Germinal center (tissue), 1 donor: ENCODE results near the gene SBF1.
"Not testable (repeated sequence)": the region's sequence is repeated elsewhere in the genome, so short reads cannot be mapped to it uniquely, and the experiment has no call there.

Source experiments
- DNase-seq: peaks from one replicate; pipeline ENCODE4 v3.0.0; 2012; ENCODE audit warnings: mixed read lengths, low spot score

Gene SBF1

DNA sequence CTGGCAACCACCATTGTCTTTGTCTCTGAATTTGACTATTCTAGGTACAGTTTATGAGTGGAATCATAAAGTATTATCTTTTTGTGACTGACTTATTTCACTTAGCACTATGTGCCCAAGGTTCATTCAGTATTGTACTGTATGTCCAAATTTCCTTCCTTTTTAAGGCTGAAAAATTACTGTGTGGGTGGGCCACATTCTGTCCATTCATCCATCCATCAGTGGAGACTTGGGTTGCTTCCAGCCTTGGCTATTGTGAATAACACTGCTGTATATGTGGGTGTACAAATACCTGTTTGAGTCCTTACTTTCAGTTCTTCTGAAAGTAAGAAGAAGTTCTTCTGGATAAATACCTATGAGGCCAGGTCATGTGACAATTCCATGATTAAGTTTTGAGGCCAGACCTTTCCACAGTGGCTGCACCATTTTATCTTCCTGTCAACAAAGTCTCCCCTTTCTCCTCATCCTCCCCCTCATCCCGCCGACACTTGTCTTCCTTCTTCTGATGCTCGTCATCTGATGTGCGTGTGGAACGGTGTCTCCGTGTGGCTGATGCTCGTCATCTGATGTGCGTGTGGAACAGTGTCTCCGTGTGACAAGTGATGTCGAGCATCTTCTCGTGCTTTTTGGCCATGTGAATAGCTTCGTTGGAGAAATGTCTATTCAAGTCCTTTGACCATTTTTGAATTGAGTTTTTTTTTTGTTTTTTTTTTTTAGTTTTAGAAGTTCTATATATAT, 49.5 kb downstream of the SBF1 start:
- DNase-seq, result no peak

DNA sequence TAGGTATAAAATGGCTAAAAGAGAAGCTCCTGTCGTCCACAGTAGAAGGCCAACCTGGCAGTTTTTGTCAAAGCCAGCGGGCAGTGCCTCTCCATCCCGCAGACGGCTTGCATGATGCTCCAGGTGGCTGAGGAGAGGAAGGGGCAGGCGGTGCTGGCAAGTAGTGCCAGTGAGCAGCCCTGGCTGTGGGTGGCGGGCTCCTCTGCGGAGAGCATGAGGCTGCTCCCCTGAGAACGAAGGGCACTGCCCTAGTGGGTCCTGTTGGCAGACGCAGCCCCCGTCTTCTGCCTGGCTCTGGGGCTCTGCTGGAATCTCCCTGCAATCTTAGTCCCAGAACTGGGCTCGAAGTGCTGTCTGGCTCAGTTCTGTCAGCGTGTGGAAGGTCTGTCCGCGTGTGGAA, 50.9 kb downstream of the SBF1 start:
- DNase-seq, result no peak

DNA sequence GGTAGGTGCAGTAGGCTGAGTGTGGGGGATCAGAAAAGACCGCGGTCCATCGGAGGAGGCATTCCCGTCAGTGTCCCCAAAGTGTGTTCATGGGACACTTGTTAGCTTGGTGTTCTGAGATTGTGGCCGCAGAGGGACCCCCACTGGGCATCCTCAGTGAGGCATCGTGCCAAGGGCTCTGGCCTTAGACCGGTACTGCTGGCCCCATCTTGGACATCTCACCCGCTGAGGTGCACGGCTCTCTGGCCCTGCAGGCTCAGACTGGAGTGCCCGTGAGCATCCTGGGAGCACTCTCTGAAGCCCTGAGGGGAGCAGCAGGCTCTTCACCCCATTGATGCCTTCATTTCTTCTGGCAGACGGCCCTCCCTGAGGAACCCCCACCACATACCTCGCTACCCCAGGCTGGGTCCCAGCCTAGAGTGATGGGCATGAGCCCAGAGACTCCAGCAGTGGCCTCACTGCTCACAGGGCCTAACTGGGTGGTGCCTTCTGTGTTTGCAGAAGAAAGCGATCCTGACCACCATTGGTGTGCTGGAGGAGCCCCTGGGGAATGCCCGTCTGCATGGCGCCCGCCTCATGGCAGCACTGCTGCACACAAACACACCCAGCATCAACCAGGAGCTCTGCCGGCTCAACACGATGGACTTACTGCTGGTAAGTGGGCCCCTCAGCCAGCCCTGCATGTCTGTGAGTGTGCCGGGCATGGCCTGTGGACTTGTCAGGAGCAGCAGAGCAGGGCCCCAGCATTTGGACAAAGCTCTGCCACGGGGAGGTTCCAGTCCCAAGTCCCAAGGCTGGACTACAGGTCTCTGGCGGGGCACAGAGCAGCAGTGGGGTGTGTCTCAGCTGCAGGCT, 51.6 kb downstream of the SBF1 start:
- no peak for DNase-seq

DNA sequence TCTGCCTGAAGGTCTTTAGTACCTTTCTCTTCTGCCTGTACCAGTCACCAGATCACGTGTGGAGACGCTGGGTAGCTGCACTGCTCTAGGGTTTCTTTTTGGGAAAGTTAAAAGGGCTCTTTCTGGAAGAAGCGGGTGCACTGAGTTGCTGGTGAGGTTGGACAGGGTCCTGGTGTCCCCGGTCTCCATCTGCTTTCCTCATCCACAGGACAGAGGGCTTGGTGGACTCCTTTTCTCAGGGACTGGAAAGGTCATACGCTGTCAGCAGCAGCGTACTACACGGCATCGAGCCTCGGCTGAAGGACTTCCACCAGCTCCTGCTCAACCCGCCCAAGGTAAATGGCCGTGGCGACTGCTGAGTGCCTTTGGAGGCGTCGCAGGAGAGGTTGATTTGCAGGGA, 52.8 kb downstream of the SBF1 start:
- DNase-seq, result no peak

DNA sequence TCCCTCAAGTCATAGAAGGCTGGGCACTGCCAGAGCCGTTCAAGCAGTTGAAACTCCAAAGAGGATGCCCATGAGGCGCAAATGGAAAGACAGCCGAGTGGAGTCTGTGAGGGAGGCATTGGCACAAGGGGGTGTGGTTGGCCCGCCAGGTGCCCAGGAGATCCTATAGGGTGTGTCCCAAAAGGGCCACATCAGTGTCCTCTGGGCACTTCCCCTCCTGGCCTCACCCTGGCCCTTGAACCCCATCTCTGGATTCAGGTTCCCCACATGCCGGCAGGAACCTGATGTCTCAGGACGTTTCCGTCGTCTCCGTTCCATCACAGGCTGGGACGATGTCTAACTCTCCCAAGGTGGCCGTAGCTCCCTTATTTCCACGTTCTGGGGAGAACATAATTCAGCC, 54.3 kb downstream of the SBF1 start:
- DNase-seq, result no peak

DNA sequence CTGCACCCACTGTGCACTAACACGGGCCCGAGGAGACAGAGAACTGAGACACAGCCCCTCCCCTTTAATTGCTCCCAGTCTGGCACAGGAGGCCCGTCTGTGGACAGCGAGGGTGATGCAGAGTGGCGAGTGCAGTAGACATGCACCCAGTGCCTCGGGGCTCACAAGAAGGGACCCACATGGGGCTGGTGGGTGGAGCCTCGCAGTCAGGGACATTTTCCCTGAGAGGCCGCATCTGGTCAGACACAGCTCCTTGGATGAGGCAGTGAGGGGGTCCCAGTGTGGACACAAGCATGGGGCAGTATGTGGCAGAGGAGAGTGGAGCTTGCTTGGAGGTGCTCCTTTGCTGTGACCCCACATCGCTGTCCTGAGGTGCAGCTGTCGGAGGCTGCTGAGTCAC, 54.8 kb downstream of the SBF1 start:
- DNase-seq, result no peak

DNA sequence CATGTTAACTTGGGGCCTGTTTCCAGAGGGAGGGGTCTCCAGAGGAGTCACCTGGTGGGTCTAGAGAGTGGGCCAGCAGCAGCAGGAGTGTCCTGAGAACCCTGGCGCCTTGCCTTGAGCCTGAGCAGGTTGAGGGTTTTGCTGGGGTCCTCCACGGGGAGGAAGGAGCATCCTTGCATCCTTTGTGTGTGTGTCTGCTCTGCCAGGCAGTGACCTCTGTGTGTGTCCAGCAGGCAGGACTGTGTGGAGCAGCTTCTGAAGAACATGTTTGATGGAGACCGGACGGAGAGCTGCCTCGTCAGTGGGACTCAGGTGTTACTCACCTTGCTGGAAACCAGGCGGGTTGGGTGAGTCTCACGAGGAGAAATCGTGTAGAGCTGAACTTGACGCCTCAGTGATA, 55.7 kb downstream of the SBF1 start:
- DNase-seq, result no peak

DNA sequence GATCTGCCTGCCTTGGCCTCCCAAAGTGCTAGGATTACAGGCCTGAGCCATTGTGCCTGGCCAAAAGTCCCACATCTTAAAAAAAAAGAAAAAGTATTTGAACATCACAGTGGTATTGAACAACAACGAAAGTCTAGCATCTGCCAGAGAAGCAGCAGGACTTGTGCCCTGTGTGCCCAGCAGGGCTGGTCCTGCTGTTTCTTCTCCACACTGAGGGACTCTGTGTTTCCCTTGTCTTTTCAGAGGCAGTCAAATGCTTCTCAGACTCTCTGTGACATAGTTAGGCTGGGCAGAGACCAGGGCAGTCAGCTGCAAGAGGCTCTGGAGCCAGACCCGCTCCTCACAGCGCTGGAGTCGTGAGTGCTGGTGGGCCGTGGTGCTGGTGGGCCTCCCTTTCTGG, 56.2 kb downstream of the SBF1 start:
- DNase-seq, result no peak

DNA sequence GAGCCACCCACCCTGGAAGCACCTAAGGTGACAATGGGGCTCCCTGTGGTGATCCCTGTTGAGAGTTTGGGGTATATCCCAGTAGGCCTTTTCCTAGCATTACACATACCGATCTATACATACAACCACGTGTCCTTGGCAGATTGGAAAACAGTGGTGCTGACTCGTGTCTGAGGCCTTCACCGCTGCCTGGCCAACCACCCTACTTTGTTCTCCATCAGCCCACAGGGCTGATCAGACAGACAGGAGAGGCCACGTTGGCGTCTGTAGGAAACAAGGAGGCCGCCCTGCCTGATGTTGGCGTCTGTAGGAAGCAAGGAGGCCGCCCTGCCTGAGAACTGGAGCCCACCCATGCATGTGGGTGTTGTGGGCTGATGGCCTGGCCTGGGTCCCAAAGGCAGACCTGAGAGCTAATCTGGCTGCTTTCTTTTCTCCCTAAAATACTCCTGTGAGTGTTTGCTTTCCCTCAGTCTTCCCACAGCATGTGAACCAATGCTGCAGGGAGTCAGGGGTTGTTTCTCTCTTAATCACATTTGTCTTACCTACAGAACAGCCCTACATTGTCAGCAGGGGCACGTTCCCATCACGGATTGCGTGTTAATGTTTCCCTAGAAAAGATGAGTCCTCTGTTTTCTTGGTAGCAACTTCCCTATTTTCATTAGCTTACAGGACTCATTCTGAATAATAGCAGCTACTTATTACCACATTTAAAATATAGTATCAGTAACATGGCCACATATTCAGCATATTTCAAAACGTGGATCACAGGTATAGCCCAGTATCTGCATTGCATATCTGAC, 57.2 kb downstream of the SBF1 start:
- no peak for DNase-seq

DNA sequence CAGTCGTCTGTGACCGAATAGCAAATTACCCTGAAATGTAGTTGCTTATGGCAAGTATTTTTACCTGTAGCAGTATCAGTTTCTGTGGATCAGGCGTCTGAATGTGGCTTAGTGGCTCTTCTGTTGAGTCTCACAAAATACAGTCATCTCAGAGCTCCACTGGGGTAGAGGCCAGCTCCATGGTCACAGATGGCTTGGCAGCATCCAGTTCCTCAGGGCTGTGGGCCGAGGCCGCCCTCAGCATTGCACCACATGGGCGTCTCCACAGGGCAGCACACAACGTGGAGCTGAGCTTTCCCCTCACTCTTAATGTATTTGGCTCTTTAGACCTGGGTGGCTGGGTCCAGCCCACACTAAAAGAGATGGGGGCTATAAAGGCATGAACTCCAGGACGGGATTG, 57.8 kb downstream of the SBF1 start:
- no peak for DNase-seq

DNA sequence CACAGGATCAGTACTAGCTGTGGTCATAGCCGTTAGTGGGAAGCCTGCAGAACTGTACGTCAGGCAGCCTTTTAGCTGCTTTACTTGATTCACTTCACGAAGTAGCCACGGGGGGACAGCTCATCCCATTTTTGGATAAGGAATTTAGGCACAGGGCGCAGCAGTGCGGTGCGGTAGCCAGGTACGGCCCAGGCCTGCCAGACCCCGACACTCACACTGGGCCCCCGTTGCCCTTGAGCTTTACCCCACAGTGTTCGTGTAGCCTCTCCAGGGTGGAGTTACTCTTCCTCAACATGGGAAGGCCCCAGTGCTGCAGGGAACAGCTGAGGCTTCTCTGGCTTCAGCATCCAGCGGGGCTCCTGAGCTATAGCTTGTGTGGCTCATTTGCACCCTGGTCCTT, 59.4 kb downstream of the SBF1 start:
- no peak for DNase-seq

DNA sequence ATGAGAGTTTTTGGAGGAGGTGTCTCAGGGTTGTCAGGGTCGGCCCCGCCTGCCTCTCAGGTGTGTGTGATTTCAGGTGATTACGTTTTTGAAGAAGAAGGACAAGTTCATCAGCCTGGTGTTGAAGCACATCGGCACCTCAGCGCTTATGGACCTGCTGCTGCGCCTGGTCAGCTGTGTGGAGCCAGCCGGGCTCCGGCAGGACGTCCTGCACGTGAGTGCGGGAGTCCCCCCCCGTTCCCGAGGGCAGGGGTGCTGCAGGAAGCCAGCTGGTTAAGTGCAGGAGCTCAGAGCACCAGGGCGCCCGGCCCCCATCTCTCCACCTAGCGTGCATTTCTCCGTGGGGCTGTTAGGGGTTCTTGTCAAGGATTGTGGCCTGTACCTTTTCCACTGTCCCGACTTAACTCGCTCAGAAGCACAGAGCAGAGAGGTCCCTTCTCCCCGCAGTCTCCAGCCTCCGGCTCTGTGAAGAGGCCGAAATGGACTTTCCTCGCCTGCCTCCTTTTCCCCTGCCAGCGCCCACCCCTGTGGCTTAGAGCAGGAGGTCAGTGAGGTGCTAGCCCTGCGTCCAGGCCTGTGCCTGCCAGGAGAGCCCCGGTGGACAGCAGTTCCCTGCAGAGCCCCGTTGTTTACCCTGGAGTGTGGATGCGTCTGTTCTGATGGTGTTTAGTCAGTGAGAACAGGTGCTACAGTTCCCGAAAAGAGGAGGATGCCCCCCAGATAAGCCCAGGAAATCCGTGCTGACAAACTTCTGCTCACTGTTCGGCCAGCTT, 60.2 kb downstream of the SBF1 start:
- DNase-seq, result no peak

DNA sequence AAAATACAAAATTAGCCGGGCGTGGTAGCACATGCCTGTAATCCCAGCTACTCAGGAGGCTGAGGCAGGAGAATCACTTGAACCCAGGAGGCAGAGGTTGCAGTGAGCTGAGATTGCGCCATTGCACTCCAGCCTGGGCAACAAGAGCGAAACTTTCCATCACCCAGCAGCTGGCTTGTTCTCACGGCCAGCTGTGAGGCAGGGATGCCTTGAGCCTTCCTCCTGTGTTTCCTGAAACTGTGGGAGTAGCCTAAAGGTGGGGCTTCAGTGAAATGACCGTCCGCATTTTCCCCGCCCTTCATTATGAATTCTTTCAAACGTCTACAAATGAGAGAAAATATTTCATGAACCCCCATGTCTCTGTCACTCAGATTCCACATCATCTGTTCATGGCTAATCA, 65.9 kb downstream of the SBF1 start:
- DNase-seq, result not testable (repeated sequence)

DNA sequence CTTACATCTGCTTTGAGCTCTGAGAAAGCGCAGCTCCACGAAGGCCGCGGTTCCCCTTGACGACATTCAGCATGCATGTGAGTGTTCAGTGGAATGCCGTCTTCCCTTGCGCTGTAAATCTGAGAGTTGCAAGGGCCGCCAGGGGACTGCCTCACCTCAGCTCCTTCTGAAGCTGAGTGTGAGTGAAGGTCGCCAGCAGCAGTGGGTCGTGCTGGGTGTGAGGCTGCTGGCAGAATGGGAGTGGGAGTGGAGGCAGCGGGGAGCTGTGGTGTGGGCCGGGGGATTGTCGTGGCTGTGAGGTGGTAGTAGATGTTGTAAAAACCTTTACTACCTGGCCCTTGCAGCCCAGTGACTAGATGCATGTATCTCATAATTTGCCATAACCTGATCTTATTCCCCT, 66.5 kb downstream of the SBF1 start:
- no peak for DNase-seq

DNA sequence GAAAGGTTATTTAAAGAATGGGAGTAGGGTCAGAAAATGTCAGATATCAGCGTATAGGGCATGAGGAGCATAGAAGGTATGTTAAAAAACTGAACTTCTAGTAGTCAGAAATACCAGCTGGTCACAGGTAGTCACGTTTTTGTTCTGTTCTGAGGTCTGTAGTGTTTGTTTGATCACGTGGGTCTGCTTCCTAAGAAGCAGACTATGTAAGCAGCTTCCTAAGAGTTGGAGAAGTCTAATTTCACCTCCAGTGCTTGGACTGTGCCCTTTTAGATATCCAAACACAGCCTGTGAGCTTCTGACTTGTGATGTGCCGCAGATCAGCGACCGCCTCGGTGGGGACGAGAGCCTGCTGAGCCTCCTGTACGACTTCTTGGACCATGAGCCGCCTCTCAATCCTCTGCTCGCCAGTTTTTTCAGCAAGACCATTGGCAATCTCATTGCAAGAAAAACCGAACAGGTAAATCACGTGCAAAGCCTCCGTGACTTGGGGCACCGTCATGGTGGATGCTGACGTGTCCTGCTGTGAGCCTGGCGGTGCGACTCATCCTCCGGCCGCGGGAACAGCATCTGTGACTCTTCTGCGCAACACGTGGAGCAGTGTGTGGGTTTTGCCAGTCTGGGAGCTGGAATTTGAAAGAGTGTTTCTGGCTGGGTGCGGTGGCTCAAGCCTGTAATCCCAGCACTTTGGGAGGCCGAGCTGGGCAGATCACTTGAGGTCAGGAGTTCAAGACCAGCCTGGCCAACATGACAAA, 68.2 kb downstream of the SBF1 start:
- DNase-seq, result no peak

DNA sequence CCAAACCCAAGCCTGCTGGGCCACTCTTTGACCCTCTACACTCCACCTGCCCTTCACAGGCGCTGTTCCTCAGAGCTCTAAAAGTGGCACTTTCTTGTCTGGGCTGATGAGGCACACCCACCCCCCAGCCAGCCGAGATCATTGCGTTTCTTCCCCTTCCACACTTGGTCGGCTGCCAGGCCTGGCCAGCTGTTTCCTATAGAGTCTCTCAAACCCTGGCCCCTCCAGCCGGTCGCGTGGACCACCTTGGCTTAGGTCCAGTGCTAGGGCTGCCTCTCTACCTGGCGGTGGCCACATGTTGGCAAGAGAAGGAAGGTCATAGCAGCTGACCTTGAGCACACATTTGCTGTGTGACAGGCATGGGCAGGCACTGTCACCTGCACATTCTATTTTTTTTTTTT, 71.1 kb downstream of the SBF1 start:
- DNase-seq, result no peak

DNA sequence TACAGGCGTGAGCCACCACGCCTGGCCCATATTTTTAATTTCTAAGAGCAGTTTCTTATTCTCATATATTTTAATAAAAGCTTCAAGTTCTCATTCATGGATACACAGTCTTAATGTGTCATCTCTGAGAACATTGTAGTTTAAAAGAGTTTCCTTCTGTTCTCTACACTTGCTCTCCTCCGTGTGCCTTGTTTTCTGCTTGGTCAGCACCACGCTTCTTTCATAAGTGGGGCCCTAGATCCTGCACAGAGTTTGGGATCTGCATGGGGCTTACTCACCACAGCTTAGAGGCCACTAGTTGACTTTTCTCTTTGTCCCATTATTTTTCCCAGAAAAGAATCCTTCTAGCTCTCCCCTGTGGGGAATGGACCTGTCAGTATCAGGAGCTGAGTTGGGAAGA, 72.9 kb downstream of the SBF1 start:
- no peak for DNase-seq

DNA sequence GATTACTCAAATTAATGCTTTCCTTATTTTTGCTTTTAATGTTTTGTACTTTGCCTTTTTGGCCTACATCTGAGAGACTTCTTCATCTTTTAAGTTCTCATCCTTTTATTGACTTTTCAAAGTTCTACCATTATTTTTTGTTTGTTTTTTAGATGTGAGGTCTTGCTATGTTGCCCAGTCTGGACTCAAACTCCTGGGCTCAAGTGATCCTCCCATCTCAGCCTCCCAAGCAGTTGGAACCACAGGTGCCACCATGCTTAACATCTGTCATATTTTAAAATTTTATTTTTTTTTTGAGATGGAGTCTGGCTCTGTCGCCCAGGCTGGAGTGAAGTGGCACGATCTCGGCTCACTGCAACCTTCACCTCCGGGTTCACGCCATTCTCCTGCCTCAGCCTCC, 73.9 kb downstream of the SBF1 start:
- DNase-seq, result no peak

DNA sequence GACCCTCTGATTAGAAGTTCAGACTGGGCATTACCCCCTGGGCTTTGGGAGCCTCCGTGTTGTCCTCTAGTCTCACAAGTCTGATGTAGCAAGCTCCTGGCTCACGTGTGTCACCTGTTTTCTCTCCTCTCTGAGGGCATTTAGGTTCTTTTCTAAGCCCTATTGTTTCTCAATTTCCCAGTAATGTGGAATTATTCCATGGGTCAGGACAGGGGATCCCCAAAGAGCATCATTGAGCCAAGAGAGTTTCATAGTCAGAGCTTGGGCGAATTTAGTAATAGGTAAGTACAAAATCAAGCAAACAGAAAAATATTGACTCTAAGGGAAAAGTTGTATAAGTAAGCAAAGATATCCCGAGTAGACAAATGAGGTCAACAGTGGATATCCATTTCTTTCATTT, 74.4 kb downstream of the SBF1 start:
- DNase-seq, result no peak

DNA sequence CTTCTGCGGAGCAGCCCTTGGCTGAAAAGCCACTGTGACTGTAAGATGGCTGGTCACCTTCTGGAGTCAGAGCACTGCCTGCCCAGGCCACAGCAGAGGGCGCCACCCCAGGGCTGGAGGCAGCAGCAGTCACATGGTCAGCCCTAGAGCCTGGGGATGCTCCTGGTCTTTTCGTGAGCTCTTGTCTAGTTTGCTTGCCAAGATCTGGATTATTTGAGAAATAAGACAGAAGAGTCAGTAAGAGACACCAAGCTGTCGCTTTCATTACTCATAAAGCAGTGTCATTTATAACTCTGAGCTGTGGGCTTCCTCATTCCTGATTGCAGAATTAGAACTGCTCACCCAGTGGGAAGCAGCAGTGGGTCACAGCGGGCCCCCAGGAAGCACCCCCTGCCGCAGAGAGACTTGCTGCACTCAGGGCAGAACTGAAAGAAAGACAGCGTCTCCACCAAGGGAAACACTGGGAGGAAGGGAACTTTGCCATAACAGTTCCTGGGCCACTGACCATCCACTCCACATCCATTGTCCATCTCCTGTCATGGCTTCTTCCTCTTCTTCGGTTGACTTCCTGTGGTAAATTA, 75.0 kb downstream of the SBF1 start:
- DNase-seq, result no peak
